ENCODE data around the gene TOP1.

DNA sequence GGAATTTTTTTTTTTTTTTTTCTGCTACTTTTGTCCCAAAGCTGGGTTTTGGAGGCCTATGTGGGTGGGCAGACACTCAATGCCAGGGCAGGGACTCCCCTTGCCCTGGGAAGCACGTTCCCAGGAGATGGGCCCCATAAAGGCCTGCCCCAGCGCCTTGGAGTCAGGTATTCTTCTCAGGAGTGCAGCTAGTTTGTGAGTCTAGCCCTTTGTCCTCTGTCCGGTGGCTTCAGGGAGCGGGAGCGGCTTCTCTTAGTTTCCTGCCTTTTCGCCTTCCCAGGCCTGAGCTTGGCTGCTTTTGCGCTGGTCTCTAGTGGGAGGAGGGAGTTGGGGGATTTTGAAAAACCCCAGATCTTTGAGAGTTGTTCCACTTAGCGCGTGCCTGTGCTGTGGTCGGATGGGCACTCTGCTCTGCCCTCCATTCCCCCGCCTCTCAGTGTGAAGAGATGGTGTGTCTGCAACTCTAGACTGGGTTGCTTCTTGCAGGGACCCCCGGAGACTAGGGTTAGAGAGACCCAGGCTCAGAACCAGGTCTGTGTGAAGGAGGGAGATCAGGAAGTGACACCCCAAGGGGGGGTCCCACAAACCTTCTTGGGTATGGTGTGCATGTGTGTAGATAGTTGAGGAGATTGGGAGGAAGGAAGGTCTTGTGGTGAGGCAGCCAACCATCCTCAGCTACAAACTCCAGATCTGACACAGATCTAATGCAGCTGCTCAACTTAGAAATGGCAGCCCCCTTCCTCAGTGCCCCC, 110.0 kb downstream of the TOP1 start:
- TF ChIP-seq, protein P1, sequence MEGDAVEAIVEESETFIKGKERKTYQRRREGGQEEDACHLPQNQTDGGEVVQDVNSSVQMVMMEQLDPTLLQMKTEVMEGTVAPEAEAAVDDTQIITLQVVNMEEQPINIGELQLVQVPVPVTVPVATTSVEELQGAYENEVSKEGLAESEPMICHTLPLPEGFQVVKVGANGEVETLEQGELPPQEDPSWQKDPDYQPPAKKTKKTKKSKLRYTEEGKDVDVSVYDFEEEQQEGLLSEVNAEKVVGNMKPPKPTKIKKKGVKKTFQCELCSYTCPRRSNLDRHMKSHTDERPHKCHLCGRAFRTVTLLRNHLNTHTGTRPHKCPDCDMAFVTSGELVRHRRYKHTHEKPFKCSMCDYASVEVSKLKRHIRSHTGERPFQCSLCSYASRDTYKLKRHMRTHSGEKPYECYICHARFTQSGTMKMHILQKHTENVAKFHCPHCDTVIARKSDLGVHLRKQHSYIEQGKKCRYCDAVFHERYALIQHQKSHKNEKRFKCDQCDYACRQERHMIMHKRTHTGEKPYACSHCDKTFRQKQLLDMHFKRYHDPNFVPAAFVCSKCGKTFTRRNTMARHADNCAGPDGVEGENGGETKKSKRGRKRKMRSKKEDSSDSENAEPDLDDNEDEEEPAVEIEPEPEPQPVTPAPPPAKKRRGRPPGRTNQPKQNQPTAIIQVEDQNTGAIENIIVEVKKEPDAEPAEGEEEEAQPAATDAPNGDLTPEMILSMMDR (IDR thresholded peaks at IDR 0.05), result no peak
- no peak for TF ChIP-seq POLR2A (IDR thresholded peaks at IDR 0.05; ENCODE audit: low read length)

Measured in A549 (cell line).